ENCODE measurements around the gene TMEM240. TPM values are rescaled to one million over a fixed set of nuclear protein-coding genes. Genes with fewer than 3 reads are reported as not detected.

Gene TMEM240
- total RNA-seq, 4 donors from 2014 or later: 1.2 to 4.5 (median 1.3) TPM

DNA sequence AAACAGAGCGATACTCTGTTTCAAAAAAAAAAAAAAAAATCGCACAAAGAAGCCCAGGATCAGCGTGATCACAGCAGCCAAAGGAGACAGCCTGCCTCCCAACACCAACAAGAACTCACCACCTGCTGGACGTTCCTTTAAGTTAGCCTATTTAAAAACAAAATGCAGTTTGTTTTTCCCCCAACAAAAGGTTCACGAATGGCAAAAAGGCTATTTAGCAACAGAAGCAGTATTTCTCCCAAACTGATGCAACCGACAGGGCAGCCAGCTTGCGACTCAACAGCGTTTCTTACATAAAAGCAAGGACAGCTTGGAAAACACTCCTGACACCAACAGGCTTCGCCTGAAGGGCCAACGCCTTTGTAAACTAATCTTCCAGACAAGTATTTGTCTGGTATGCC is 27.5 kb upstream of the TMEM240 start:
- Histone ChIP-seq H3K9me3 (no peaks in the 10 kb centered on the region), H3K27ac (peak overlapping the region in 1 of 3 donors; percentile 17), H3K4me3 (replicated peaks in 1 of 3) (no peak overlapping the region), H3K36me3 (peaks cover 17 to 22% of the 10 kb centered on the region in 2 donors), H3K4me1 (peaks cover 12 to 40% of the 10 kb centered on the region in 2 donors), H3K27me3 (no peaks in the 10 kb centered on the region)
- 74 to 75% methylated on average over 10 of the region's 10 CpGs for WGBS, 2 donors
- intact Hi-C loops (cut with DNase I): no loop called here
- TF ChIP-seq POLR2A (IDR thresholded peaks at IDR 0.05): no peak
- TF ChIP-seq, protein P1, sequence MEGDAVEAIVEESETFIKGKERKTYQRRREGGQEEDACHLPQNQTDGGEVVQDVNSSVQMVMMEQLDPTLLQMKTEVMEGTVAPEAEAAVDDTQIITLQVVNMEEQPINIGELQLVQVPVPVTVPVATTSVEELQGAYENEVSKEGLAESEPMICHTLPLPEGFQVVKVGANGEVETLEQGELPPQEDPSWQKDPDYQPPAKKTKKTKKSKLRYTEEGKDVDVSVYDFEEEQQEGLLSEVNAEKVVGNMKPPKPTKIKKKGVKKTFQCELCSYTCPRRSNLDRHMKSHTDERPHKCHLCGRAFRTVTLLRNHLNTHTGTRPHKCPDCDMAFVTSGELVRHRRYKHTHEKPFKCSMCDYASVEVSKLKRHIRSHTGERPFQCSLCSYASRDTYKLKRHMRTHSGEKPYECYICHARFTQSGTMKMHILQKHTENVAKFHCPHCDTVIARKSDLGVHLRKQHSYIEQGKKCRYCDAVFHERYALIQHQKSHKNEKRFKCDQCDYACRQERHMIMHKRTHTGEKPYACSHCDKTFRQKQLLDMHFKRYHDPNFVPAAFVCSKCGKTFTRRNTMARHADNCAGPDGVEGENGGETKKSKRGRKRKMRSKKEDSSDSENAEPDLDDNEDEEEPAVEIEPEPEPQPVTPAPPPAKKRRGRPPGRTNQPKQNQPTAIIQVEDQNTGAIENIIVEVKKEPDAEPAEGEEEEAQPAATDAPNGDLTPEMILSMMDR (IDR thresholded peaks at IDR 0.05): no peak
- no peak for DNase-seq

DNA sequence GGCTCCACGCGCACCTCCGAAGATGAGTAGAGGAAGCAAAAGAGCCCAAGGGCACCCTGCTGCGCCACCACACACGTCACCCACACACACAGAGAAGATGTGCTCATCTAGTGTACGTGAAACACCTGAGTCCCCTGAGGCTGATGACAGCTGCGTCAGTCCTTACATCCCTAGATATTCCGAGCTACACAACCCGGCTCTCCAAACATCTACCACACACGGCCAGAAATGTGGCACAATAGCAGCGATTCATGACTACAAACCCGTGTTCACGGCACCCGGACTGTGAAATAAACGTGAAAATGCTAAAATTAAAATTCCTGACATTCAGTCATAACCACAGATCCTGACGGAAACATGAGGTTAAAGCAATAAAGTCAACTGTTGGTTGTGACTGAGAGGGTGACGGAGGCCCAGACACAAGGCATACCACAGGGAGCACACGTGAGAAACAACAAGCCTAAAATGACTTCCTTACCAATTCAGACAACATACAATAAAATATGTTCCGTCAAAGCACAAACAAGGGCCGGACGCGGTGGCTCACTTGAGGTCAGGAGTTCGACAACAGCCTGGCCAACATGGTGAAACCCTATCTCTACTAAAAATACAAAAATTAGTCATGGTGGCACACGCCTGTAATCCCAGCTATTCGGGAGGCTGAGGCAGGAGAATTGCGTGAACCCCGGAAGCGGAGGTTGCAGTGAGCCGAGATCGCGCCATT is 26.9 kb upstream of the TMEM240 start:
- Histone ChIP-seq H3K27me3 (no peaks in the 10 kb centered on the region), H3K27ac (no peak overlapping the region), H3K36me3 (peaks cover 22 to 28% of the 10 kb centered on the region in 2 donors), H3K9me3 (no peaks in the 10 kb centered on the region), H3K4me3 (replicated peaks in 1 of 3) (no peak overlapping the region), H3K4me1 (peaks cover 12 to 35% of the 10 kb centered on the region in 2 donors)
- intact Hi-C loops (cut with DNase I): no loop called here
- 93% methylated on average over 31 of the region's 31 CpGs for WGBS, 2 donors
- TF ChIP-seq, protein P1 (IDR thresholded peaks at IDR 0.05): no peak
- no peak for TF ChIP-seq POLR2A (IDR thresholded peaks at IDR 0.05)
- DNase-seq: no peak

DNA sequence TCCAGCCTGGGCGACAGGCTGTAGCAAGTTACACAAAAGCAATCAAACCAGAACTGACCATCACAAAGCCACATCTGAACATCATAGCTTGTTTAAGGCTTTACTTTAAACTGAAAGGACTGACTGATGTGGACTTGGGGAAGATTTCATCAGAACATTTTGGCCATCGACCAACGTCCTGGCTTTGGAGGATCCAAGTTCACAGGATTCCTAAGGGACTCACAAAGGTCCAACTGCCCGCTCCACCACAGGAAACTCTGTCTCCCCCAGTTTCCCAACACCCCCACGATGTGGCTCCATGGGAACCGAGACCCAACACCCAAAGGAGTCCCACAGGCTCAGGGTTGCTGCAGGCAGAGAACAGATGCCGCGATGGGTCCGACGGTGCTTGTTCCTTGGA is 24.9 kb upstream of the TMEM240 start:
- Histone ChIP-seq H3K27ac (no peak overlapping the region), H3K4me1 (peaks cover 9 to 32% of the 10 kb centered on the region in 2 donors), H3K36me3 (peaks cover 34 to 37% of the 10 kb centered on the region in 2 donors), H3K27me3 (no peaks in the 10 kb centered on the region), H3K9me3 (no peaks in the 10 kb centered on the region), H3K4me3 (replicated peaks in 1 of 3) (no peak overlapping the region)
- 88 to 97% methylated on average over 10 of the region's 10 CpGs for WGBS, 2 donors
- intact Hi-C loops (cut with DNase I): no loop called here
- DNase-seq: no peak
- TF ChIP-seq, protein P1 (IDR thresholded peaks at IDR 0.05): no peak
- no peak for TF ChIP-seq POLR2A (IDR thresholded peaks at IDR 0.05)

DNA sequence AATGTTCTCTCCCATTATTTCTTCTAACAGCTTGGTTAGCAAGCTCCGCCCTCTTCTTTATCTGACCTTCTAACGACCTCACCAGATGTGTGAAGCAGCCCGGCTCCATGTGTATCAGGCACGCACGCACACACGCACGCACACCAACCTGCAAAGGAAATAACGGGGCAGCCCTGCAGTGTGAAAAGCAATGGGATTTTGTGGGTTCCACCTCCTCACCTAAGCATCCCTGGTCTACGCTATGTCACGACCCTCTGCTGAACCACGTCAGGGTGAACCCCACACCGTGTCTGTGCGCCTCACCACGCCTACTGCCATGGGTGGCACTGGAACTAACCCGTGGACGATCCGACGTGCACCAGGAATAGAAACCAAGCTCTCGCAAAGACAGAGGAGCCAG is 23.8 kb upstream of the TMEM240 start:
- Histone ChIP-seq H3K27me3 (no peaks in the 10 kb centered on the region), H3K4me3 (replicated peaks in 1 of 3) (no peak overlapping the region), H3K9me3 (no peaks in the 10 kb centered on the region), H3K4me1 (peaks cover 0 to 21% of the 10 kb centered on the region in 2 donors), H3K27ac (no peak overlapping the region), H3K36me3 (peaks cover 34 to 37% of the 10 kb centered on the region in 2 donors)
- 92 to 94% methylated on average over 19 of the region's 19 CpGs for WGBS, 2 donors
- no peak for DNase-seq
- intact Hi-C loops (cut with DNase I): no loop called here
- TF ChIP-seq POLR2A (IDR thresholded peaks at IDR 0.05): no peak
- TF ChIP-seq, protein P1 (IDR thresholded peaks at IDR 0.05): no peak

DNA sequence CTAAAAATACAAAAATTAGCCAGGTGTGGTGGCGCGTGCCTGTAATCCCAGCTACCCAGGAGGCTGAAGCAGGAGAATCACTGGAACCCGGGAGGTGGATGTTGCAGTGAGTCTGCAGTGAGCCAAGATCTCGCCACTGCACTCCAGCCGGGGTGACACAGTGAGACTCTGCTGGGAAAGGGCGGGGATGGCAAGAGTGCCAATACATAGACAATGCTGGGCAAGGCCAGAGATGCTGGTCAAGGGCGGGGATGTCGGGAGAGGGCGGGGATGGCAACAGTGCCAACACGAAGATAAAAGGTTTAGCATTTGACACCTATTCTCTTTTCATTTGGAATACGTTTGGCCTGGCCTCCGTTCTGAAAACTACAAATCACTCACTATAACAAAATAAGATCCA is 23.3 kb upstream of the TMEM240 start:
- Histone ChIP-seq H3K27me3 (no peaks in the 10 kb centered on the region), H3K4me3 (replicated peaks in 1 of 3) (no peak overlapping the region), H3K4me1 (peaks cover 0 to 19% of the 10 kb centered on the region in 2 donors), H3K9me3 (no peaks in the 10 kb centered on the region), H3K27ac (no peak overlapping the region), H3K36me3 (peaks cover 34 to 37% of the 10 kb centered on the region in 2 donors)
- DNase-seq: no peak
- TF ChIP-seq, protein P1 (IDR thresholded peaks at IDR 0.05): no peak
- no peak for TF ChIP-seq POLR2A (IDR thresholded peaks at IDR 0.05)
- 92 to 95% methylated on average over 12 of the region's 12 CpGs for WGBS, 2 donors
- intact Hi-C loops (cut with DNase I): no loop called here

Measured in thyroid gland (tissue), 4 donors.